Measurements from ENCODE around the gene STBD1. TPM values are rescaled to one million over a fixed set of nuclear protein-coding genes. Genes with fewer than 3 reads are reported as not detected.
"Not testable (repeated sequence)": the region's sequence is repeated elsewhere in the genome, so short reads cannot be mapped to it uniquely, and the experiment has no call there.

STBD1 gene
- total RNA-seq, 4 donors from 2014 or later, result 0.47 to 0.76 (median 0.55) TPM

GRCh38 chr4:76279462-76279861 lies 27.1 kb upstream of the STBD1 start:
- H3K36me3 ChIP-seq, result no peaks in the 10 kb centered on the region
- no peaks in the 10 kb centered on the region for H3K9me3 ChIP-seq
- no peaks in the 10 kb centered on the region for H3K4me1 ChIP-seq
- no peaks in the 10 kb centered on the region for H3K27me3 ChIP-seq
- TF ChIP-seq POLR2AphosphoS5 (IDR thresholded peaks at IDR 0.05), result no peak
- 79% methylated on average over 4 of the region's 4 CpGs for WGBS
- H3K27ac ChIP-seq, result no peak overlapping the region
- no peak overlapping the region for H3K4me3 ChIP-seq
- DNase-seq (ENCODE audit: low spot score in 2 of 2), result no peak

GRCh38 chr4:76280488-76281441 lies 25.8 kb upstream of the STBD1 start:
- H3K4me1 ChIP-seq, result no peaks in the 10 kb centered on the region
- no peak for TF ChIP-seq POLR2AphosphoS5 (IDR thresholded peaks at IDR 0.05)
- TF ChIP-seq EP300 (IDR thresholded peaks at IDR 0.05), result no peak
- TF ChIP-seq, protein P1, sequence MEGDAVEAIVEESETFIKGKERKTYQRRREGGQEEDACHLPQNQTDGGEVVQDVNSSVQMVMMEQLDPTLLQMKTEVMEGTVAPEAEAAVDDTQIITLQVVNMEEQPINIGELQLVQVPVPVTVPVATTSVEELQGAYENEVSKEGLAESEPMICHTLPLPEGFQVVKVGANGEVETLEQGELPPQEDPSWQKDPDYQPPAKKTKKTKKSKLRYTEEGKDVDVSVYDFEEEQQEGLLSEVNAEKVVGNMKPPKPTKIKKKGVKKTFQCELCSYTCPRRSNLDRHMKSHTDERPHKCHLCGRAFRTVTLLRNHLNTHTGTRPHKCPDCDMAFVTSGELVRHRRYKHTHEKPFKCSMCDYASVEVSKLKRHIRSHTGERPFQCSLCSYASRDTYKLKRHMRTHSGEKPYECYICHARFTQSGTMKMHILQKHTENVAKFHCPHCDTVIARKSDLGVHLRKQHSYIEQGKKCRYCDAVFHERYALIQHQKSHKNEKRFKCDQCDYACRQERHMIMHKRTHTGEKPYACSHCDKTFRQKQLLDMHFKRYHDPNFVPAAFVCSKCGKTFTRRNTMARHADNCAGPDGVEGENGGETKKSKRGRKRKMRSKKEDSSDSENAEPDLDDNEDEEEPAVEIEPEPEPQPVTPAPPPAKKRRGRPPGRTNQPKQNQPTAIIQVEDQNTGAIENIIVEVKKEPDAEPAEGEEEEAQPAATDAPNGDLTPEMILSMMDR (IDR thresholded peaks at IDR 0.05), result no peak
- no peak for TF ChIP-seq POLR2A (IDR thresholded peaks at IDR 0.05)
- WGBS, result 85% methylated on average over 6 of the region's 6 CpGs
- H3K36me3 ChIP-seq, result no peaks in the 10 kb centered on the region
- no peak for DNase-seq (ENCODE audit: low spot score in 2 of 2)
- H3K9me3 ChIP-seq, result no peaks in the 10 kb centered on the region
- no peak overlapping the region for H3K27ac ChIP-seq
- H3K4me3 ChIP-seq, result no peak overlapping the region
- H3K27me3 ChIP-seq, result no peaks in the 10 kb centered on the region

GRCh38 chr4:76281594-76281993 lies 24.9 kb upstream of the STBD1 start:
- 62% methylated on average over 6 of the region's 6 CpGs for WGBS
- H3K27ac ChIP-seq; H3K4me3 ChIP-seq; H3K9me3 ChIP-seq; DNase-seq (ENCODE audit: low spot score in 2 of 2); H3K27me3 ChIP-seq; H3K4me1 ChIP-seq; H3K36me3 ChIP-seq: not testable (repeated sequence)

DNA sequence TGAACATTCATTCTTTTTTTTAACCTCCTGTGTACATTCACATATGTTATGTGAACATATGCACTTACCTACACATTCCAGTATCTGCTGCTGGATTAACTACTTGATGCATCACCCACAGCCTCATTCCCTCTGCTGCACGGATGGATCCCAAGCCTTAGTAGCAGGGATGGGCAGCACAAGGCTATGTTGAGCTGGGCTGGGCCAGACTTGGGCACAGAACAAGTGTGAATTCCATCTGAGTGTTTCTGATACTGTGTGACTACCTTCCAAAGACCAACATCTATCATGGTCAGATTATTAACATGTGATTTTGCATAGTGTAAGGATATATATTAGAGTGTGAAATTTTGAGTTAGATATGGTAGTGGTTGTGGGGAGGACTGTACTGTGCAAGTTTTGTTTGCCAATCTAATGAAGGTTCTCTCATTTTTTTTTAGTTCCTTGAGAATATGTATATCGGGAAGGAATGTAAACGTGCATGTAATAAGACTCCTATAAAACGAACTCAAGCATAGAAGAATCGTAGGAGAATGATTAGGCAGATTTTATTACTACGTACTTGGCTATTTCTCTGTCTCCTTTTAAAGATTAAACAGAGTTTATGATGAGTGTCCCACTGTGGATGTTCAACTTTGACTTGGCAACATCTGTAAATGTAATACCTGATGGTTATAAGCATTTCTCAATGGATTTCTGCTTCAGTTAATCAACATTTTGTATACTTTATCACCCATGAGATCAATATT lies 23.4 kb upstream of the STBD1 start:
- Histone ChIP-seq H3K27me3 (no peaks in the 10 kb centered on the region), H3K4me3 (no peak overlapping the region), H3K27ac (no peak overlapping the region), H3K36me3 (no peaks in the 10 kb centered on the region), H3K4me1 (no peaks in the 10 kb centered on the region), H3K9me3 (no peaks in the 10 kb centered on the region)
- no peak for DNase-seq (ENCODE audit: low spot score in 2 of 2)
- WGBS, result 78% methylated on average over 6 of the region's 6 CpGs
- TF ChIP-seq, protein P1 (IDR thresholded peaks at IDR 0.05), result no peak
- TF ChIP-seq POLR2A (IDR thresholded peaks at IDR 0.05), result no peak
- no peak for TF ChIP-seq POLR2AphosphoS5 (IDR thresholded peaks at IDR 0.05)
- no peak for TF ChIP-seq EP300 (IDR thresholded peaks at IDR 0.05)

GRCh38 chr4:76283900-76284299 lies 22.6 kb upstream of the STBD1 start:
- Histone ChIP-seq H3K36me3 (no peaks in the 10 kb centered on the region), H3K4me3 (no peak overlapping the region), H3K4me1 (no peaks in the 10 kb centered on the region), H3K27me3 (no peaks in the 10 kb centered on the region), H3K9me3 (no peaks in the 10 kb centered on the region), H3K27ac (no peak overlapping the region)
- DNase-seq (ENCODE audit: low spot score in 2 of 2), result no peak
- TF ChIP-seq, protein P1 (IDR thresholded peaks at IDR 0.05), result no peak
- TF ChIP-seq EP300 (IDR thresholded peaks at IDR 0.05) (no peak), POLR2AphosphoS5 (IDR thresholded peaks at IDR 0.05) (no peak), POLR2A (IDR thresholded peaks at IDR 0.05) (no peak)
- WGBS, result 75% methylated on average over 4 of the region's 4 CpGs

DNA sequence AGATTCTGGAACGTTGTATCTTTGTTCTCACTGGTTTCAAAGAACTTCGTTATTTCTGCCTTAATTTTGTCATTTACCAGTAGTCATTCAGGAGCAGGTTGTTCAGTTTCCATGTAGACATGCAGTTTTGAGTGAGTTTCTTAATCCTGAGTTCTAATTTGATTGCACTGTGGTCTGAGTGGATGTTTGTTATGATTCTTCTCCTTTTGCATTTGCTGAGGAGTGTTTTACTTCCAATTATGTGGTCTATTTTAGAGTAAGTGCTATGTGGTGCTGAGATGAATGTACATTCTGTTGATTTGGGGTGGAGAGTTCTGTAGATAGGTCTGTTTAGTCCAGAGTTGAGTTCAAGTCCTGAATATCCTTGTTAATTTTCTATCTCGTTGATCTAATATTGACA lies 18.7 kb upstream of the STBD1 start:
- not testable (repeated sequence) for H3K4me3 ChIP-seq; DNase-seq (ENCODE audit: low spot score in 2 of 2); H3K4me1 ChIP-seq; H3K27me3 ChIP-seq; H3K9me3 ChIP-seq; H3K27ac ChIP-seq; H3K36me3 ChIP-seq
- 83% methylated on average over 3 of the region's 3 CpGs for WGBS
